SU-DHL-6 (cell line): ENCODE results near the gene NBPF1.
"Not testable (repeated sequence)": the region's sequence is repeated elsewhere in the genome, so short reads cannot be mapped to it uniquely, and the experiment has no call there.

ENCODE experiments used
- H2AFZ ChIP-seq: fragments of 200-600 bp; sonication (generic); 2 replicates; pipeline ENCODE4 v1.6.1; 2014; ENCODE audit warnings: low read depth, mild to moderate bottlenecking, moderate library complexity, mixed read lengths, antibody characterized with exemption, low read length; ENCODE audit not compliant: severe bottlenecking
- H3F3A ChIP-seq: fragments of 200-600 bp; shearing (Covaris generic); 2 replicates; pipeline ENCODE4 v1.6.0; 2016; ENCODE audit warnings: antibody characterized with exemption, mild to moderate bottlenecking; ENCODE audit not compliant: insufficient read depth
- H3K27ac ChIP-seq: fragments of 200-600 bp; sonication (generic); 2 replicates; pipeline ENCODE4 v1.5.1; 2016; ENCODE audit warnings: low read depth, mild to moderate bottlenecking, low read length, moderate library complexity, mixed read lengths
- H3K27me3 ChIP-seq: fragments of 200-600 bp; sonication (generic), shearing (Covaris generic); 2 replicates; pipeline ENCODE4 v1.6.0; 2014; ENCODE audit warnings: mild to moderate bottlenecking, low read length
- H3K36me3 ChIP-seq: fragments of 200-600 bp; sonication (generic); 2 replicates; pipeline ENCODE4 v1.6.1; 2014; ENCODE audit warnings: mild to moderate bottlenecking, low read length, mixed read lengths
- H3K4me2 ChIP-seq: fragments of 300-600, 200-600 bp; shearing (Covaris generic), sonication (generic); 2 replicates; pipeline ENCODE4 v1.6.0; 2014; ENCODE audit warnings: low read length, low read depth, mild to moderate bottlenecking; ENCODE audit not compliant: poor library complexity, severe bottlenecking
- H3K4me3 ChIP-seq: fragments of 200-600 bp; sonication (generic); 2 replicates; pipeline ENCODE4 v1.5.1; 2014; ENCODE audit warnings: antibody characterized with exemption, low read length, mild to moderate bottlenecking, mixed read lengths; ENCODE audit not compliant: insufficient read depth, poor library complexity, severe bottlenecking
- H3K79me2 ChIP-seq: fragments of 200-600 bp; sonication (generic); 2 replicates; pipeline ENCODE4 v1.6.1; 2014; ENCODE audit warnings: mild to moderate bottlenecking, low read length, moderate library complexity; ENCODE audit not compliant: insufficient read depth
- H3K9ac ChIP-seq: fragments of 200-600 bp; sonication (generic); 2 replicates; pipeline ENCODE4 v1.7.0; 2014; ENCODE audit warnings: mild to moderate bottlenecking, low read length
- H3K9me2 ChIP-seq: fragments of 200-600 bp; sonication (generic); replicated peaks from 2 replicates; pipeline ENCODE4 v1.6.1; 2014; ENCODE audit warnings: low read length; ENCODE audit not compliant: insufficient read depth
- H3K9me3 ChIP-seq: fragments of 200-600 bp; sonication (generic); 2 replicates; pipeline ENCODE4 v1.6.1; 2014; ENCODE audit warnings: low read length, mixed read lengths; ENCODE audit not compliant: insufficient read depth
- H4K20me1 ChIP-seq: fragments of 200-600 bp; sonication (generic); 2 replicates; pipeline ENCODE4 v1.6.1; 2014; ENCODE audit warnings: low read depth, mild to moderate bottlenecking, antibody characterized with exemption, low read length, moderate library complexity, mixed read lengths

The NBPF1 gene

GRCh38 chr1:16516694-16517410 is 96.5 kb downstream of the NBPF1 start:
- H2AFZ ChIP-seq, H3F3A ChIP-seq, H3K9me3 ChIP-seq, H3K27me3 ChIP-seq, H3K79me2 ChIP-seq, H4K20me1 ChIP-seq, H3K27ac ChIP-seq, H3K9ac ChIP-seq, H3K4me2 ChIP-seq, H3K36me3 ChIP-seq, H3K4me3 ChIP-seq, H3K9me2 ChIP-seq: not testable (repeated sequence)

GRCh38 chr1:16514107-16515055 is 99.0 kb downstream of the NBPF1 start, which contains the start of gene RNU1-1:
Gene RNU1-1, minus strand, starts transcription at chr1:16514285.
- H2AFZ ChIP-seq, H4K20me1 ChIP-seq, H3K9me3 ChIP-seq, H3F3A ChIP-seq, H3K79me2 ChIP-seq, H3K27me3 ChIP-seq, H3K9me2 ChIP-seq, H3K36me3 ChIP-seq: not testable (repeated sequence)
- Histone ChIP-seq H3K27ac (peak within 1 kb of the TSS; percentile 60), H3K9ac (peak within 1 kb of the TSS; percentile 45; the same call in 1 of the 2 replicates), H3K4me3 (peak within 1 kb of the TSS; percentile 39), H3K4me2 (peak within 1 kb of the TSS; percentile 53)

DNA sequence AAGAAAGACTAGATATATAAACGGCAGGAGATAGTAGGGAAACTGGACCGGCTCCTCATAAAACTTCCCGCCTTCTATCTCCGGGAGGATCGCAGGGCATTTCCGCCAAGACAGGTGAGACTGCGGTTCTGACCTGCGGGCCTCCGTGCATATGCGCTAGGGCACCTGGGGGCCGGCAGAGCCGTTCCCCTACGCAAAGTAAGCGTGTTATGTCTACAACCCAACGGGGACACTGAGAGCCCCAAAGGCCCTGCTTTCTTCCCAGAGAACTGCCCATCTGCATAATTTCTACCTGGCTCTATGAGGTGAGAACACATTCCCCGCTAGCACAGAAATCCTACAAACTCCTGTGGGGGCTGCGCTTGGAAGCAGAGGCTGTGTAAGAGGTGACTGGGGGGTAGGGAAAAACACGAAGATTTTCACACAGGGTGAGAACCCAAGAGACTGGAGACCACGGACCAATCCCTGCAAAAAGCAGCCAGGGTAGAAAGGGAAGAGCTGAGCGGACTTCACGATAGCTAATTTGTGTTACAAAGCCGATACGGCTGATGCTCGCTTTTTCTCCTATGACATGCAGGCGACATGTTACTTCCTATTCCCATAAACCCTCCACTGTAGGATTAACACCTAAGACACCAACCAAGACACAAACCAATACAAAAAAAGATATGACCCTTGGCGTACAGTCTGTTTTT is 99.8 kb downstream of the NBPF1 start:
- H3K9me2 ChIP-seq, H3K79me2 ChIP-seq, H3K9me3 ChIP-seq, H3K9ac ChIP-seq, H3K27ac ChIP-seq, H3F3A ChIP-seq, H3K4me3 ChIP-seq, H3K4me2 ChIP-seq, H3K36me3 ChIP-seq, H4K20me1 ChIP-seq, H2AFZ ChIP-seq, H3K27me3 ChIP-seq: not testable (repeated sequence)

- not testable (repeated sequence) for H3K9ac ChIP-seq, H3K4me2 ChIP-seq
These were observed 100.5 kb downstream of the NBPF1 start for GRCh38 chr1:16512624-16513411.

More at GRCh38 chr1:16512624-16513411, 100.5 kb downstream of the NBPF1 start:
- not testable (repeated sequence) for H3K9me2 ChIP-seq, H3K9me3 ChIP-seq, H3K79me2 ChIP-seq, H4K20me1 ChIP-seq, H3K4me3 ChIP-seq, H2AFZ ChIP-seq, H3K27ac ChIP-seq, H3F3A ChIP-seq, H3K36me3 ChIP-seq, H3K27me3 ChIP-seq
